Stomach (tissue), 4 donors: ENCODE data around the gene TACSTD2.

ENCODE experiments used
- CTCF ChIP-seq, 7 experiments: fragments of 450-650 bp in 4 of 7; fragments of 200-600 bp in 3 of 7; sonication (generic) in 3 of 7; IDR thresholded peaks; one replicate each; pipeline ENCODE4 v1.5.1; 2016 to 2019; ENCODE audit warnings: antibody characterized with exemption in 7 of 7, control low read depth in 2 of 7, mild to moderate bottlenecking in 1 of 7
- POLR2A ChIP-seq, 4 donors: fragments of 450-650 bp; IDR thresholded peaks; one replicate each; pipeline ENCODE4 v1.6.1; 2016; ENCODE audit warnings: antibody characterized with exemption in 4 of 4, control low read depth in 2 of 4, mild to moderate bottlenecking in 1 of 4, moderate library complexity in 1 of 4
- POLR2AphosphoS5 ChIP-seq, 3 donors: sonication (generic); formaldehyde crosslinking; IDR thresholded peaks; one replicate each; pipeline ENCODE4 v1.6.1; 2016; ENCODE audit warnings: antibody characterized with exemption in 3 of 3

- TF ChIP-seq CTCF (IDR thresholded peaks at IDR 0.05) (no peak), POLR2A (IDR thresholded peaks at IDR 0.05) (no peak), POLR2AphosphoS5 (IDR thresholded peaks at IDR 0.05) (no peak)
Measured at GRCh38 chr1:58621391-58621790, 44.3 kb upstream of the TACSTD2 start.
